Astrocyte of the spinal cord (primary cell): ENCODE results near the gene TEX9.
"Not testable (repeated sequence)": the region's sequence is repeated elsewhere in the genome, so short reads cannot be mapped to it uniquely, and the experiment has no call there.

ENCODE experiments used
- DNase-seq: peaks from one replicate; pipeline ENCODE4 v3.0.0; 2011; ENCODE audit warnings: low read depth, low spot score
- H3K4me3 ChIP-seq: 2 replicates; pipeline ENCODE4 v1.5.1; 2011; ENCODE audit warnings: low read depth, mild to moderate bottlenecking, low read length, moderate library complexity
- CTCF ChIP-seq: IDR thresholded peaks from 2 replicates; pipeline ENCODE4 v1.5.1; 2012; ENCODE audit warnings: low read depth, mild to moderate bottlenecking, low read length, inconsistent platforms
- in situ Hi-C: cut with HindIII; loops from 2 replicates; pipeline ENCODE4 v1.10.0; 2017; ENCODE audit warnings: low sequenced_read_pairs

Gene TEX9

GRCh38 chr15:56411122-56411749 lies 46.0 kb downstream of the TEX9 start:
- TF ChIP-seq CTCF = no peak
- H3K4me3 ChIP-seq = no peak overlapping the region
- no peak for DNase-seq
- in situ Hi-C loops = no loop called here

- DNase-seq, in situ Hi-C loops, H3K4me3 ChIP-seq: not testable (repeated sequence)
Measured at GRCh38 chr15:56413114-56413733, 48.0 kb downstream of the TEX9 start.

GRCh38 chr15:56425276-56425675 lies 60.0 kb downstream of the TEX9 start:
- no peak for DNase-seq
- in situ Hi-C loops = no loop called here
- TF ChIP-seq CTCF = no peak
- H3K4me3 ChIP-seq = no peak overlapping the region

GRCh38 chr15:56425976-56426375 lies 60.8 kb downstream of the TEX9 start:
- H3K4me3 ChIP-seq = no peak overlapping the region

GRCh38 chr15:56428821-56429458 lies 63.7 kb downstream of the TEX9 start:
- peak; percentile 42 for DNase-seq
- in situ Hi-C loops = no loop called here
- TF ChIP-seq CTCF = peak; percentile 50
- no peak overlapping the region for H3K4me3 ChIP-seq

More at GRCh38 chr15:56425976-56426375, 60.8 kb downstream of the TEX9 start:
- no peak for TF ChIP-seq CTCF
- no peak for DNase-seq
- in situ Hi-C loops = no loop called here

- no peak for DNase-seq
- no peak for TF ChIP-seq CTCF
- H3K4me3 ChIP-seq = no peak overlapping the region
- in situ Hi-C loops = no loop called here
Measured at GRCh38 chr15:56432304-56432703, 67.1 kb downstream of the TEX9 start.

- no peak overlapping the region for H3K4me3 ChIP-seq
- no peak for TF ChIP-seq CTCF
- in situ Hi-C loops = no loop called here
Measured at GRCh38 chr15:56440214-56440770, 75.1 kb downstream of the TEX9 start.

More at GRCh38 chr15:56440214-56440770, 75.1 kb downstream of the TEX9 start:
- no peak for DNase-seq
